SK-N-SH (cell line): ENCODE data around the gene MOGAT3. TPM values are rescaled to one million over a fixed set of nuclear protein-coding genes. Genes with fewer than 3 reads are reported as not detected.

Experiments used
- CTCF ChIA-PET: fragments of 300-600, 350-600 bp; formaldehyde crosslinking; extraction: SDS; loops from one replicate; lab custom pipeline; 2021; lab: Yijun Ruan, JAX
- POLR2A ChIA-PET: fragments of 350-600 bp; sonication (Branson Sonifier 250); formaldehyde crosslinking; extraction: SDS; loops from one replicate; lab custom pipeline; 2020; ENCODE audit warnings: antibody characterized with exemption, inconsistent platforms; lab: Yijun Ruan, JAX
- DNase-seq: peaks from one replicate; pipeline ENCODE4 v3.0.0; 2012
- H2AFZ ChIP-seq: fragments of 200-600 bp; sonication (generic); 2 replicates; pipeline ENCODE4 v1.8.1; 2016; ENCODE audit warnings: antibody characterized with exemption, mild to moderate bottlenecking, low read depth
- H3F3A ChIP-seq: fragments of 200-600 bp; sonication (generic); replicated peaks from 2 replicates; pipeline ENCODE3; 2016; ENCODE audit warnings: antibody characterized with exemption, mild to moderate bottlenecking; ENCODE audit not compliant: insufficient read depth
- H3K27ac ChIP-seq, 2 experiments: fragments of 200-500 bp in 1 of 2; fragments of 200-600 bp in 1 of 2; sonication (Bioruptor generic) in 1 of 2; sonication (generic), shearing (Covaris generic) in 1 of 2; 2 replicates each; pipeline versions ENCODE4 v1.5.1 to v1.6.1; 2014 to 2016; ENCODE audit warnings: low read depth in 2 of 2, inconsistent platforms in 1 of 2, low read length in 1 of 2, mild to moderate bottlenecking in 1 of 2, mixed read lengths in 1 of 2
- H3K27me3 ChIP-seq: fragments of 200-600 bp; sonication (generic), shearing (Covaris generic); 2 replicates; pipeline ENCODE4 v1.6.1; 2016; ENCODE audit warnings: mixed run types; ENCODE audit not compliant: insufficient read depth
- H3K36me3 ChIP-seq, 2 experiments: fragments of 200-500 bp in 1 of 2; fragments of 200-600 bp in 1 of 2; sonication (Bioruptor generic) in 1 of 2; sonication (generic) in 1 of 2; replicated peaks in 1 of 2; 2 replicates each; pipeline versions ENCODE3 to v1.5.1; 2014 to 2016; ENCODE audit warnings: low read length in 1 of 2, mild to moderate bottlenecking in 1 of 2; ENCODE audit not compliant: insufficient read depth in 2 of 2, control insufficient read depth in 1 of 2
- H3K4me1 ChIP-seq, 2 experiments: fragments of 200-500 bp in 1 of 2; fragments of 200-600 bp in 1 of 2; sonication (Bioruptor generic) in 1 of 2; sonication (generic), shearing (Covaris generic) in 1 of 2; 2 replicates each; pipeline versions ENCODE4 v1.5.1 to v1.6.1; 2014 to 2016; ENCODE audit warnings: low read depth in 1 of 2, low read length in 1 of 2, mixed run types in 1 of 2; ENCODE audit not compliant: insufficient read depth in 2 of 2, control insufficient read depth in 1 of 2
- H3K4me2 ChIP-seq: fragments of 200-600 bp; sonication (generic), shearing (Covaris generic); 2 replicates; pipeline ENCODE4 v1.6.1; 2017; ENCODE audit warnings: mixed run types
- H3K4me3 ChIP-seq, 2 experiments: fragments of 200-500 bp in 1 of 2; fragments of 200-600 bp in 1 of 2; sonication (Bioruptor generic) in 1 of 2; sonication (generic), shearing (Covaris generic) in 1 of 2; 2 replicates each; pipeline versions ENCODE4 v1.5.1 to v1.8.1; 2014 to 2016; ENCODE audit warnings: low read depth in 2 of 2, inconsistent platforms in 1 of 2, low read length in 1 of 2, mild to moderate bottlenecking in 1 of 2, mixed read lengths in 1 of 2, moderate library complexity in 1 of 2
- H3K79me2 ChIP-seq: fragments of 200-600 bp; sonication (generic); 2 replicates; pipeline ENCODE4 v1.8.1; 2017; ENCODE audit warnings: mild to moderate bottlenecking; ENCODE audit not compliant: insufficient read depth
- H3K9ac ChIP-seq: fragments of 200-600 bp; sonication (generic); 2 replicates; pipeline ENCODE4 v1.6.1; 2017; ENCODE audit warnings: mixed run types
- H3K9me2 ChIP-seq: fragments of 200-600 bp; sonication (generic); 2 replicates; pipeline ENCODE4 v1.6.1; 2017; ENCODE audit warnings: mixed run types
- H3K9me3 ChIP-seq: fragments of 200-600 bp; sonication (generic); 2 replicates; pipeline ENCODE4 v1.6.1; 2017; ENCODE audit warnings: mixed run types, mild to moderate bottlenecking, moderate library complexity
- H4K20me1 ChIP-seq: fragments of 200-600 bp; sonication (generic); 2 replicates; pipeline ENCODE4 v1.6.1; 2017; ENCODE audit warnings: mild to moderate bottlenecking, mixed run types; ENCODE audit not compliant: insufficient read depth
- CHD2 ChIP-seq: fragments of 150-350 bp; IDR thresholded peaks from 2 replicates; pipeline ENCODE4 v1.6.1; 2018; ENCODE audit warnings: low read length; ENCODE audit not compliant: partially characterized antibody
- ELF1 ChIP-seq: IDR thresholded peaks from 2 replicates; pipeline ENCODE4 v1.4.0; 2012
- FOXJ3 ChIP-seq: sonication (generic); formaldehyde crosslinking; IDR thresholded peaks from 2 replicates; pipeline ENCODE4 v1.5.1; 2020; ENCODE audit warnings: mild to moderate bottlenecking, missing genetic modification reagents
- GABPA ChIP-seq: IDR thresholded peaks from 2 replicates; pipeline ENCODE4 v1.4.0; 2012; ENCODE audit warnings: low read depth, mild to moderate bottlenecking
- GATA2 ChIP-seq: sonication (generic); formaldehyde crosslinking; IDR thresholded peaks from 2 replicates; pipeline ENCODE4 v1.5.0; 2020; ENCODE audit warnings: mild to moderate bottlenecking, missing genetic modification reagents
- JUND ChIP-seq: IDR thresholded peaks from 2 replicates; pipeline ENCODE4 v1.4.0; 2012
- MXI1 ChIP-seq: IDR thresholded peaks from 2 replicates; pipeline ENCODE4 v1.6.1; 2012; ENCODE audit warnings: mild to moderate bottlenecking, low read depth, low read length, improper control_type of control experiment
- POLR2AphosphoS5 ChIP-seq: IDR thresholded peaks from 2 replicates; pipeline ENCODE4 v1.6.1; 2012; ENCODE audit warnings: low read depth, low read length
- RAD21 ChIP-seq: IDR thresholded peaks from 2 replicates; pipeline ENCODE4 v1.6.1; 2012; ENCODE audit warnings: mild to moderate bottlenecking, low read length
- RCOR1 ChIP-seq: fragments of 150-350 bp; IDR thresholded peaks from 2 replicates; pipeline ENCODE4 v1.6.1; 2017; ENCODE audit warnings: antibody characterized with exemption, low read length
- RFX5 ChIP-seq: IDR thresholded peaks from 2 replicates; pipeline ENCODE4 v1.6.1; 2012; ENCODE audit warnings: mild to moderate bottlenecking, improper control_type of control experiment, low read length
- RXRA ChIP-seq: IDR thresholded peaks from 2 replicates; pipeline ENCODE4 v1.4.0; 2012; ENCODE audit warnings: low read depth, mild to moderate bottlenecking, borderline replicate concordance
- SMC3 ChIP-seq: IDR thresholded peaks from 2 replicates; pipeline ENCODE4 v1.6.1; 2012; ENCODE audit warnings: low read depth, low read length, improper control_type of control experiment
- TCF12 ChIP-seq: IDR thresholded peaks from 2 replicates; pipeline ENCODE4 v1.4.0; 2012
- TEAD4 ChIP-seq: IDR thresholded peaks from 2 replicates; pipeline ENCODE4 v1.4.0; 2012; ENCODE audit warnings: mild to moderate bottlenecking, borderline replicate concordance; ENCODE audit not compliant: insufficient read depth
- WGBS: methylation state at CpG from one replicate; pipeline ENCODE4 v1.1.6; 2017; ENCODE audit warnings: low lambda C conversion rate; 5-methylcytosine and 5-hydroxymethylcytosine counted together
- polyA plus RNA-seq, 3 experiments: library from polyadenylated mRNA; depleted of rRNA; stranded (reverse); fragments of >200 nt; gene quantifications; 2 replicates each; pipeline ENCODE4 v1.2.3, GENCODE V29; 2012
- TF ChIP-seq, protein P1 (sequence below): fragments of 150-350 bp; IDR thresholded peaks from 2 replicates; pipeline ENCODE4 v1.6.1; 2017; ENCODE audit warnings: antibody characterized with exemption, low read length, low read depth, borderline replicate concordance
- TF ChIP-seq, protein P2 (sequence below): IDR thresholded peaks from 2 replicates; pipeline ENCODE4 v1.4.0; 2012; ENCODE audit warnings: low read depth, borderline replicate concordance

Gene MOGAT3
- polyA plus RNA-seq, 1 of the 3 experiments (the other 2 are of a cell fraction): not detected

DNA sequence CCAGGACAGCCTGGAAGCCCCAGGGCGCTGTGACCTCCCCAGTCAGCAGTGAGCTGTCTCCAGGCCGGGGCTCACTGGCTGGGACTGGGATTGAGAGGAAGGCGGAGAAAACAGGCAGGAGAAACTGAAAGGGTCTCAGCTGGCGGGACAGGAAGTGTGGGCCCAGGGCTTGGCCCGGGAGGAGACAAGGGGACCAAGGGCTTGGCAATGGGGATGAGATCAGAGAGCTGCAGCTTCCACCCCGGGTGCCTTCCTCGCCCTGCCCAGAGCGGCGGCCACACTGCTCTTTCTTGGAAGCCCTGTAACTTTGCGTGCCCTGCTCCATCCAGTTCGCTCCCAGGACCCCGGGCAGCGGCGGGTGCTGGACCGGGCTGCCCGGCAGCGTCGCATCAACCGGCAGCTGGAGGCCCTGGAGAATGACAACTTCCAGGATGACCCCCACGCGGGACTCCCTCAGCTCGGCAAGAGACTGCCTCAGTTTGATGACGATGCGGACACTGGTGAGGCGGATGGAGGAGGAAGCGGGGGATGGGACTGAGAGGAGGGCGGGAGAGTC, 21.5 kb upstream of the MOGAT3 start:
- no peak for TF ChIP-seq SMC3
- TF ChIP-seq, protein P1, sequence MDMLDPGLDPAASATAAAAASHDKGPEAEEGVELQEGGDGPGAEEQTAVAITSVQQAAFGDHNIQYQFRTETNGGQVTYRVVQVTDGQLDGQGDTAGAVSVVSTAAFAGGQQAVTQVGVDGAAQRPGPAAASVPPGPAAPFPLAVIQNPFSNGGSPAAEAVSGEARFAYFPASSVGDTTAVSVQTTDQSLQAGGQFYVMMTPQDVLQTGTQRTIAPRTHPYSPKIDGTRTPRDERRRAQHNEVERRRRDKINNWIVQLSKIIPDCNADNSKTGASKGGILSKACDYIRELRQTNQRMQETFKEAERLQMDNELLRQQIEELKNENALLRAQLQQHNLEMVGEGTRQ: no peak
- TF ChIP-seq RAD21: no peak
- TF ChIP-seq TCF12: no peak
- TF ChIP-seq TEAD4: no peak
- TF ChIP-seq RXRA: no peak
- no peak for TF ChIP-seq JUND
- TF ChIP-seq, protein P2, sequence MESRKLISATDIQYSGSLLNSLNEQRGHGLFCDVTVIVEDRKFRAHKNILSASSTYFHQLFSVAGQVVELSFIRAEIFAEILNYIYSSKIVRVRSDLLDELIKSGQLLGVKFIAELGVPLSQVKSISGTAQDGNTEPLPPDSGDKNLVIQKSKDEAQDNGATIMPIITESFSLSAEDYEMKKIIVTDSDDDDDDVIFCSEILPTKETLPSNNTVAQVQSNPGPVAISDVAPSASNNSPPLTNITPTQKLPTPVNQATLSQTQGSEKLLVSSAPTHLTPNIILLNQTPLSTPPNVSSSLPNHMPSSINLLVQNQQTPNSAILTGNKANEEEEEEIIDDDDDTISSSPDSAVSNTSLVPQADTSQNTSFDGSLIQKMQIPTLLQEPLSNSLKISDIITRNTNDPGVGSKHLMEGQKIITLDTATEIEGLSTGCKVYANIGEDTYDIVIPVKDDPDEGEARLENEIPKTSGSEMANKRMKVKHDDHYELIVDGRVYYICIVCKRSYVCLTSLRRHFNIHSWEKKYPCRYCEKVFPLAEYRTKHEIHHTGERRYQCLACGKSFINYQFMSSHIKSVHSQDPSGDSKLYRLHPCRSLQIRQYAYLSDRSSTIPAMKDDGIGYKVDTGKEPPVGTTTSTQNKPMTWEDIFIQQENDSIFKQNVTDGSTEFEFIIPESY: no peak
- no peak for TF ChIP-seq RFX5
- no peak for TF ChIP-seq CHD2
- TF ChIP-seq FOXJ3 (CRISPR knock-in tag): no peak
- TF ChIP-seq GATA2 (CRISPR knock-in tag): no peak
- no peak for TF ChIP-seq MXI1
- no peak for TF ChIP-seq ELF1
- no peak for TF ChIP-seq RCOR1
- no peak for TF ChIP-seq POLR2AphosphoS5
- TF ChIP-seq GABPA: no peak
- TF ChIP-seq, all 33 proteins: peak for 0
- Histone ChIP-seq H3K27me3 (no peaks in the 10 kb centered on the region), H3K4me3 (no peak overlapping the region), H3K79me2 (peaks cover 44% of the 10 kb centered on the region), H3F3A (no peaks in the 10 kb centered on the region), H4K20me1 (peaks cover 7% of the 10 kb centered on the region), H3K9me2 (no peaks in the 10 kb centered on the region), H3K9me3 (no peaks in the 10 kb centered on the region), H3K4me1 (peaks cover 0 to 7% of the 10 kb centered on the region in 2 experiments; a peak in 1 of 4 replicates), H3K9ac (no peak overlapping the region), H3K4me2 (no peak overlapping the region), H3K27ac (no peak overlapping the region), H2AFZ (no peak overlapping the region), H3K36me3 (peaks cover 24 to 42% of the 10 kb centered on the region in 2 experiments)
- CTCF ChIA-PET: interaction anchor here (1.1 to 3.2 kb wide), 5 partner anchors 21 to 85 kb away, joined by 3 to 15 read pairs (median 5); partner anchors contain the start of gene FIS1
- WGBS: 95% methylated on average over 27 of the region's 27 CpGs
- DNase-seq: no peak
- POLR2A ChIA-PET: interaction anchor here (1.1 to 1.4 kb wide), 2 partner anchors 13 to 57 kb away, joined by 3 read pairs; partner anchors contain the start of gene VGF
